HepG2 (cell line): ENCODE results near the gene LCLAT1. TPM values are rescaled to one million over a fixed set of nuclear protein-coding genes. Genes with fewer than 3 reads are reported as not detected.

Source experiments
- ATF1 ChIP-seq: IDR thresholded peaks from 2 replicates; pipeline ENCODE4 v1.6.1; 2016; ENCODE audit warnings: mild to moderate bottlenecking, control low read depth
- CAMTA2 ChIP-seq: sonication (generic); formaldehyde crosslinking; IDR thresholded peaks from 2 replicates; pipeline ENCODE4 v1.4.0; 2020; ENCODE audit warnings: mild to moderate bottlenecking, missing genetic modification reagents, borderline replicate concordance
- CHD4 ChIP-seq: fragments of 200-600 bp; sonication (generic); IDR thresholded peaks from 2 replicates; pipeline ENCODE4 v1.7.0; 2017; ENCODE audit warnings: mild to moderate bottlenecking, low read length, borderline replicate concordance
- HOXA5 ChIP-seq: sonication (generic); formaldehyde crosslinking; IDR thresholded peaks from 2 replicates; pipeline ENCODE4 v1.4.0; 2020; ENCODE audit warnings: missing genetic modification reagents
- ISL2 ChIP-seq: sonication (generic); formaldehyde crosslinking; IDR thresholded peaks from 2 replicates; pipeline ENCODE4 v1.5.0; 2020; ENCODE audit warnings: missing genetic modification reagents
- MIXL1 ChIP-seq: IDR thresholded peaks from 2 replicates; pipeline ENCODE4 v1.6.1; 2016
- PRDM4 ChIP-seq: sonication (generic); formaldehyde crosslinking; IDR thresholded peaks from 2 replicates; pipeline ENCODE4 v1.9.0; 2021; ENCODE audit warnings: missing genetic modification reagents, borderline replicate concordance
- RAD21 ChIP-seq: fragments of 450-650 bp; formaldehyde crosslinking; IDR thresholded peaks from 2 replicates; pipeline ENCODE4 v1.5.0; 2020; ENCODE audit warnings: mild to moderate bottlenecking
- SOX13 ChIP-seq, 3 experiments: fragments of 450-650 bp in 1 of 3; sonication (generic) in 1 of 3; formaldehyde crosslinking in 1 of 3; IDR thresholded peaks in 2 of 3; conservative IDR thresholded peaks in 1 of 3; 2 replicates each; pipeline versions ENCODE4 v1.5.0 to v1.6.1; 2016 to 2020; ENCODE audit warnings: antibody characterized with exemption in 1 of 3, mild to moderate bottlenecking in 1 of 3, missing compliant biosample characterization in 1 of 3, missing genetic modification reagents in 1 of 3, moderate library complexity in 1 of 3
- SP5 ChIP-seq: IDR thresholded peaks from 2 replicates; pipeline ENCODE4 v1.6.1; 2016; ENCODE audit warnings: low read depth, borderline replicate concordance
- ZMYM2 ChIP-seq: sonication (generic); formaldehyde crosslinking; IDR thresholded peaks from 2 replicates; pipeline ENCODE4 v1.8.0; 2022; ENCODE audit warnings: mild to moderate bottlenecking, missing genetic modification reagents
- ZNF138 ChIP-seq: sonication (generic); formaldehyde crosslinking; IDR thresholded peaks from 2 replicates; pipeline ENCODE4 v1.5.0; 2020; ENCODE audit warnings: mild to moderate bottlenecking, low read depth, missing genetic modification reagents
- polyA plus RNA-seq, 8 experiments: library from polyadenylated mRNA; depleted of rRNA in 3 of 8; stranded (reverse) in 7 of 8; unstranded in 1 of 8; fragments of >200 nt; fragmentation: Illumina TruSeq in 4 of 8; extraction: Trizol in 4 of 8; gene quantifications; 2 replicates each; pipeline versions ENCODE4 v1.2.1 to v1.2.3, GENCODE V29; 2011 to 2016; ENCODE audit warnings: low read depth in 4 of 8, missing spikeins in 1 of 8, mixed read lengths in 1 of 8; ENCODE audit not compliant: insufficient read depth in 1 of 8
- total RNA-seq, 5 experiments: library from RNA; depleted of rRNA; stranded (reverse); fragments of >200 nt; fragmentation: Illumina TruSeq; extraction: Trizol; gene quantifications; 2 replicates each; pipeline ENCODE4 v1.2.3, GENCODE V29; 2016; ENCODE audit warnings: low read depth in 1 of 5
- TF ChIP-seq, protein P1 (sequence below): sonication (generic); formaldehyde crosslinking; IDR thresholded peaks from 2 replicates; pipeline ENCODE4 v1.4.0; 2020; ENCODE audit warnings: missing genetic modification reagents
- TF ChIP-seq, protein P2 (sequence below): sonication (generic); formaldehyde crosslinking; IDR thresholded peaks from 2 replicates; pipeline ENCODE4 v1.5.1; 2020; ENCODE audit warnings: mild to moderate bottlenecking, missing genetic modification reagents, borderline replicate concordance
- TF ChIP-seq, protein P3 (sequence below): sonication (generic); formaldehyde crosslinking; IDR thresholded peaks from 2 replicates; pipeline ENCODE4 v1.9.0; 2022; ENCODE audit warnings: low read depth, missing genetic modification reagents

The LCLAT1 gene
- total and polyA plus RNA-seq, 2 of the 13 experiments (the other 11 are each of a cell fraction or from before 2014, with no cell fraction given), result 18.0 to 28.0 TPM

DNA sequence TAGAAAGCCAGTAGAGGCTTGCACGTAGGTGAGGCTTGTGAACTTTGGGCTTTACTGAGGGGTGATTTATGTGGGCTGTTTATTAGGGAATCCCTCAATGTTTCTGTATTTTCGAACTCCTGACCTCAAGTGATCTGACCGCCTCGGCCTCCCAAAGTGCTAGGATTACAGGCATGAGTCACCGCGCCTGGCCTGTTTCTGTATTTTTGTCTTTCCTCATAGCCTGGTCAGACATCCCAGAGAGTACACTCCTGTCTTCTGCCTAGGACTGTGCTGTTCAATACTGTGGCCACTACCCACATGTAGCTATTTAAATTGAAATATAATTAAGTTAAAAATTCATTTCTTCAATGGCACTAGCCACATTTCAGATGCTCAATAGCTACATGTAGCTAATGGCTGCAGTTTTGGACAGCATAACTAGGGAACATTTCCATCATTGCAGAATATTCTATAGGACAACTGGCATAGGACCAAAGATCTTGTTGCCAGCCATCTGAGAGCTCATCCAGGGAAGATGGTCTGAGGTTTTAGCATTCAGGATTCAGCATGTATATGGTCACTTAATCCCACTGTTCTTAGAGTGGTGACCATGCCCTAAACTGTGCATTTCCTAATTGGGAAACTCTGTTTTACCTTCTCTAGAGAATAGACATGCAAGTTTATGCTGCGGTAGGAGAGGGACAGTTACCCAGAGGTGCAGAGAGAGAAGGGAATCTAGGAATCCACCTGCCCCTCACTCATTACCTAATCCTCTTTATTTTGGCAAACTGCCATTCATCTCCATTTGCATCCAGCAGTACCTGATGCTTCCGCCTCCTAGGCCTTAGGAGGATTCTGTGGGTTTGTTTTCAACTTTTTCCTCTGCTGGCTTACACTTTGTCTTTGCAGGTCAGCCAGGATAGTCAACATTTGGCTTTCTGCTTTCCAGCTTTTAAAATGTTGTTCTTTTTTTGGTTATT lies 64.4 kb downstream of the LCLAT1 start (continued):
- TF ChIP-seq, protein P1, sequence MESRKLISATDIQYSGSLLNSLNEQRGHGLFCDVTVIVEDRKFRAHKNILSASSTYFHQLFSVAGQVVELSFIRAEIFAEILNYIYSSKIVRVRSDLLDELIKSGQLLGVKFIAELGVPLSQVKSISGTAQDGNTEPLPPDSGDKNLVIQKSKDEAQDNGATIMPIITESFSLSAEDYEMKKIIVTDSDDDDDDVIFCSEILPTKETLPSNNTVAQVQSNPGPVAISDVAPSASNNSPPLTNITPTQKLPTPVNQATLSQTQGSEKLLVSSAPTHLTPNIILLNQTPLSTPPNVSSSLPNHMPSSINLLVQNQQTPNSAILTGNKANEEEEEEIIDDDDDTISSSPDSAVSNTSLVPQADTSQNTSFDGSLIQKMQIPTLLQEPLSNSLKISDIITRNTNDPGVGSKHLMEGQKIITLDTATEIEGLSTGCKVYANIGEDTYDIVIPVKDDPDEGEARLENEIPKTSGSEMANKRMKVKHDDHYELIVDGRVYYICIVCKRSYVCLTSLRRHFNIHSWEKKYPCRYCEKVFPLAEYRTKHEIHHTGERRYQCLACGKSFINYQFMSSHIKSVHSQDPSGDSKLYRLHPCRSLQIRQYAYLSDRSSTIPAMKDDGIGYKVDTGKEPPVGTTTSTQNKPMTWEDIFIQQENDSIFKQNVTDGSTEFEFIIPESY (CRISPR knock-in tag), result no peak
- no peak for TF ChIP-seq HOXA5 (CRISPR knock-in tag)
- TF ChIP-seq ZMYM2 (CRISPR knock-in tag), result no peak
- peak; percentile 56 for TF ChIP-seq ISL2 (CRISPR knock-in tag)
- no peak for TF ChIP-seq ATF1 (CRISPR knock-in tag)
- TF ChIP-seq, protein P2, sequence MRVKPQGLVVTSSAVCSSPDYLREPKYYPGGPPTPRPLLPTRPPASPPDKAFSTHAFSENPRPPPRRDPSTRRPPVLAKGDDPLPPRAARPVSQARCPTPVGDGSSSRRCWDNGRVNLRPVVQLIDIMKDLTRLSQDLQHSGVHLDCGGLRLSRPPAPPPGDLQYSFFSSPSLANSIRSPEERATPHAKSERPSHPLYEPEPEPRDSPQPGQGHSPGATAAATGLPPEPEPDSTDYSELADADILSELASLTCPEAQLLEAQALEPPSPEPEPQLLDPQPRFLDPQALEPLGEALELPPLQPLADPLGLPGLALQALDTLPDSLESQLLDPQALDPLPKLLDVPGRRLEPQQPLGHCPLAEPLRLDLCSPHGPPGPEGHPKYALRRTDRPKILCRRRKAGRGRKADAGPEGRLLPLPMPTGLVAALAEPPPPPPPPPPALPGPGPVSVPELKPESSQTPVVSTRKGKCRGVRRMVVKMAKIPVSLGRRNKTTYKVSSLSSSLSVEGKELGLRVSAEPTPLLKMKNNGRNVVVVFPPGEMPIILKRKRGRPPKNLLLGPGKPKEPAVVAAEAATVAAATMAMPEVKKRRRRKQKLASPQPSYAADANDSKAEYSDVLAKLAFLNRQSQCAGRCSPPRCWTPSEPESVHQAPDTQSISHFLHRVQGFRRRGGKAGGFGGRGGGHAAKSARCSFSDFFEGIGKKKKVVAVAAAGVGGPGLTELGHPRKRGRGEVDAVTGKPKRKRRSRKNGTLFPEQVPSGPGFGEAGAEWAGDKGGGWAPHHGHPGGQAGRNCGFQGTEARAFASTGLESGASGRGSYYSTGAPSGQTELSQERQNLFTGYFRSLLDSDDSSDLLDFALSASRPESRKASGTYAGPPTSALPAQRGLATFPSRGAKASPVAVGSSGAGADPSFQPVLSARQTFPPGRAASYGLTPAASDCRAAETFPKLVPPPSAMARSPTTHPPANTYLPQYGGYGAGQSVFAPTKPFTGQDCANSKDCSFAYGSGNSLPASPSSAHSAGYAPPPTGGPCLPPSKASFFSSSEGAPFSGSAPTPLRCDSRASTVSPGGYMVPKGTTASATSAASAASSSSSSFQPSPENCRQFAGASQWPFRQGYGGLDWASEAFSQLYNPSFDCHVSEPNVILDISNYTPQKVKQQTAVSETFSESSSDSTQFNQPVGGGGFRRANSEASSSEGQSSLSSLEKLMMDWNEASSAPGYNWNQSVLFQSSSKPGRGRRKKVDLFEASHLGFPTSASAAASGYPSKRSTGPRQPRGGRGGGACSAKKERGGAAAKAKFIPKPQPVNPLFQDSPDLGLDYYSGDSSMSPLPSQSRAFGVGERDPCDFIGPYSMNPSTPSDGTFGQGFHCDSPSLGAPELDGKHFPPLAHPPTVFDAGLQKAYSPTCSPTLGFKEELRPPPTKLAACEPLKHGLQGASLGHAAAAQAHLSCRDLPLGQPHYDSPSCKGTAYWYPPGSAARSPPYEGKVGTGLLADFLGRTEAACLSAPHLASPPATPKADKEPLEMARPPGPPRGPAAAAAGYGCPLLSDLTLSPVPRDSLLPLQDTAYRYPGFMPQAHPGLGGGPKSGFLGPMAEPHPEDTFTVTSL, result peak; percentile 80; the same call in 1 of the 2 replicates
- TF ChIP-seq SOX13 (IDR thresholded peaks at IDR 0.05), result no peak
- TF ChIP-seq SOX13 (CRISPR knock-in tag; conservative IDR thresholded peaks at IDR 0.05 in 1 of 2, IDR thresholded peaks at IDR 0.05 in 1 of 2), result peak in 1 of 2 experiments; percentile 67; a peak in 1 of 4 replicates
- TF ChIP-seq CAMTA2 (CRISPR knock-in tag), result no peak
- TF ChIP-seq CHD4, result peak; percentile 73; the same call in 1 of the 2 replicates
- TF ChIP-seq MIXL1 (CRISPR knock-in tag), result no peak
- 0 out of 2 replicates have a peak, but pooled peaks have one; percentile 21 for TF ChIP-seq RAD21 (CRISPR knock-in tag)
- 0 out of 2 replicates have a peak, but pooled peaks have one; percentile 6 for TF ChIP-seq SP5 (CRISPR knock-in tag)
- TF ChIP-seq, protein P3, sequence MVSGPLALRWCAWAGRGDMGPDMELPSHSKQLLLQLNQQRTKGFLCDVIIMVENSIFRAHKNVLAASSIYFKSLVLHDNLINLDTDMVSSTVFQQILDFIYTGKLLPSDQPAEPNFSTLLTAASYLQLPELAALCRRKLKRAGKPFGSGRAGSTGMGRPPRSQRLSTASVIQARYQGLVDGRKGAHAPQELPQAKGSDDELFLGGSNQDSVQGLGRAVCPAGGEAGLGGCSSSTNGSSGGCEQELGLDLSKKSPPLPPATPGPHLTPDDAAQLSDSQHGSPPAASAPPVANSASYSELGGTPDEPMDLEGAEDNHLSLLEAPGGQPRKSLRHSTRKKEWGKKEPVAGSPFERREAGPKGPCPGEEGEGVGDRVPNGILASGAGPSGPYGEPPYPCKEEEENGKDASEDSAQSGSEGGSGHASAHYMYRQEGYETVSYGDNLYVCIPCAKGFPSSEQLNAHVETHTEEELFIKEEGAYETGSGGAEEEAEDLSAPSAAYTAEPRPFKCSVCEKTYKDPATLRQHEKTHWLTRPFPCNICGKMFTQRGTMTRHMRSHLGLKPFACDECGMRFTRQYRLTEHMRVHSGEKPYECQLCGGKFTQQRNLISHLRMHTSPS (CRISPR knock-in tag), result no peak
- no peak for TF ChIP-seq ZNF138 (CRISPR knock-in tag)
- no peak for TF ChIP-seq PRDM4 (CRISPR knock-in tag)
